ENCODE measurements around the gene ECI1. TPM values are rescaled to one million over a fixed set of nuclear protein-coding genes. Genes with fewer than 3 reads are reported as not detected.

ECI1 gene
- total RNA-seq: 47.8 TPM

DNA sequence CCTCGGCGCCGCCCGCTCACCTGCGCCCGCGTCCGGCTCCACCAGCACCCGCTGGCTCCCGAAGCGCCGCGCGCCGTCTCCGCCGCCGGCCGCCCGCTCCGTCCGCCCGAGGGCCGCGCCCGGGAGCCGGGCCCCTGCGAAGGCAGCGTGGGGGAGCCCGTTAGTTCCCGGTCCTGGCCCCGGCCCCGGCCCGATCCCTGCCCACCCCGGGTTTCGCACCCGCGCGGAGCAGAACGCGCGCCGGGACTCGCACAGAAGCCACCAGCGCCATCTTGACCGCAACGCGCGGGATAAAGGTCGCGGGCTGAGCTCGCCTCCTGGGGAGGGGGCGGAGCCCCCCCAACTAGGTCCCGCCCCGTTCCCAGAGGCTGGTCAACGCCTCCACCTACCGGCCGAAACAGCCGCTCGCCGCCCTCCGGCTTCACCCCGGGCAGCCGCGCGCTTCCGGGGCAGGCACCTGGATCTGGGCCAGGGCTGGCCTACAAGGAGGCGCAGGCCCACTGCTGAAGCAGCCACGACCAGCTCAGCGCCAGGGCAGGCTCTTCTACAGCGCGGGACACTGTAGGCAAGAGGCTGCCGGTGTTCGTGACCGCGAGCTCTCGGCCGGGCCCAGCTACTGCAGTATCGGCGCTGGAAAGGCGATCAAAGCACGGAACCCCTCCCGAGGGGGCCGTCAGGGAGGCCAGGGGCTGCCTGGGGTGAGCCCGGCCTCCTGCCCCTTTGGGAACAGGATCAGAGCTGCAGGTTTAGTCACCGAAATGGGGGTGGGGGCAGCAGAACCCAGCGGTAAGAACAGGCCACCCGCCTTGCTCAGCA lies at the start of gene ECI1:
Gene ECI1 (minus strand): TSS at position 292 of the 816 bp plus-strand sequence. CDS start 21 bp downstream, at position 271.
- DNase-seq (ENCODE audit: low spot score): peak; percentile 96

GRCh38 chr16:2299915-2300192 lies 48.5 kb upstream of the ECI1 start:
- no peak for DNase-seq (ENCODE audit: low spot score)

- DNase-seq (ENCODE audit: low spot score): no peak
Measured at GRCh38 chr16:2299121-2299914, 47.9 kb upstream of the ECI1 start.

DNA sequence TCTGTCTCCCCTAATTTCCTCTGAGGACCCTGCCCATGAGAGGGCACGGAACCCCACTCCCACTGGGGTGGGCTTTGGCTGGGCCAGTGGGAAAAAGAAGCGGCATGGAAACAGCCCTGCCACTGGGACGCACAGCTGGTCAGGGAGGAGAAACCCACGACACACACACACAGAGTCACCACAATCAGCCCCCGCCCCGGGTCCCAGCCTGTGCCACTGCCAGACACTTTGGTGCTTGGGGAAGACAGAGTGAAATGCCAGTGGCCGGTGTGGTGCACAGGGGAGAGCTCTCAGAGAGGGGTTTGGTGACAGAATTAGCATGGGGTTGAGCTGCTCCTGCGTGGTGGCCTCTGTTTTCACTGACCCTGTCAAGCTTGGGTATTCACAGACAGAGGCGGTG lies 47.2 kb upstream of the ECI1 start:
- DNase-seq (ENCODE audit: low spot score): no peak

GRCh38 chr16:2297506-2297860 lies 46.1 kb upstream of the ECI1 start:
- DNase-seq (ENCODE audit: low spot score): no peak

GRCh38 chr16:2296661-2297505 lies 45.5 kb upstream of the ECI1 start:
- no peak for DNase-seq (ENCODE audit: low spot score)

DNA sequence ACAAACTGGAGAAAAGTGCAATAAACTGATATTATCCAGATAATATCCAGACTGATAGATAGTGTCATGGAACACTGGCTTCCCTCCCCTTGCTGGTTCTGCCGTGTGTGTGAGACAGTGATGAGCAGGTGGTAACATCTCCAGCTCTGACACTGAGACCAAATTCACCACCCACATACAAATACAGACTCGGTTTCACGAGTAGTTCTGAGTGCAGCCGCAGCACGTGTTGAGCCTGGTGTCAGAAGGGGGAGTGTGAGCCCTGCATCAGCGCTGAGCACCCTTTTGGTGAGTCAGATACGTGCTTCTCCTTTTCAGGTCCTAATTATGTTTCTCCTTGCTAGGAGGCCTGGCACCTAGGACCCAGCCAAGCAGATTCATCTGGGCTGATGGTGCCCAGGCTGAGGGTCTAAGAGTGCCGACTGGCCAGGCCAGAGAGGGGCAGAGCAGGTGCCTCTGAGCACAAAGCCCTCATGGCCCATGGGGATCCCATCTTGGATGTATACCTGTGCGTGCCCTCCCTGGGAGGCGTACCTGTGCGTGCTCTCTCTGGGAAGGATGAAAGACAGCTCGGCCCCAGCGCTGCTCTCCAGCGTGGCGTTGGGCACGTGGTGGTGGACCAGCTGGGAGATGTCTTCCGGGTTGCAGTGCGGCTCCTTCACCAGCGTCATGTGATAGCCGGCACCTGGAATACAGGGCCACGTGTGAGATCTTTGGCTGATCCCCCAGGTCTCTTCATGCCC lies 43.8 kb upstream of the ECI1 start:
- no peak for DNase-seq (ENCODE audit: low spot score)

GRCh38 chr16:2292221-2292620 lies 40.8 kb upstream of the ECI1 start:
- DNase-seq (ENCODE audit: low spot score): no peak

GRCh38 chr16:2289282-2289681 lies 37.9 kb upstream of the ECI1 start:
- DNase-seq (ENCODE audit: low spot score): no peak

DNA sequence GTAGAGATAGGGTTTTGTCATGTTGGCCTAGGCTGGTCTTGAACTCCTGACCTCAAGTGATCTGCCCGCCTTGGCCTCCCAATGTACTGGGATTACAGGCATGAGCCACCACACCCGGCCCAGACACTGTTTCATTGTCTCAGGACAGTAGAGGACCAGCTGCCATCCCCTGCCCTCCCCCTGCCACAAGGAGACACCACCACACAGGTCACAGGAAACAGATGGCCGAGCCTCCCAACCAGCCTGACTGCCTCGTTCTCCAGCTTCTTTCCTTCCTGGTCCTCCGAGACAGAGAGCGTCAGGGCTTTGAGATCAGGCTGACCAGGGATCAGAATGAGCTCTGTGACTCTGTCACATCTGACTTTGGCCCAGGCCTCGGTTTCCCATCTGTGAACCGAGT lies 37.3 kb upstream of the ECI1 start:
- DNase-seq (ENCODE audit: low spot score): no peak

DNA sequence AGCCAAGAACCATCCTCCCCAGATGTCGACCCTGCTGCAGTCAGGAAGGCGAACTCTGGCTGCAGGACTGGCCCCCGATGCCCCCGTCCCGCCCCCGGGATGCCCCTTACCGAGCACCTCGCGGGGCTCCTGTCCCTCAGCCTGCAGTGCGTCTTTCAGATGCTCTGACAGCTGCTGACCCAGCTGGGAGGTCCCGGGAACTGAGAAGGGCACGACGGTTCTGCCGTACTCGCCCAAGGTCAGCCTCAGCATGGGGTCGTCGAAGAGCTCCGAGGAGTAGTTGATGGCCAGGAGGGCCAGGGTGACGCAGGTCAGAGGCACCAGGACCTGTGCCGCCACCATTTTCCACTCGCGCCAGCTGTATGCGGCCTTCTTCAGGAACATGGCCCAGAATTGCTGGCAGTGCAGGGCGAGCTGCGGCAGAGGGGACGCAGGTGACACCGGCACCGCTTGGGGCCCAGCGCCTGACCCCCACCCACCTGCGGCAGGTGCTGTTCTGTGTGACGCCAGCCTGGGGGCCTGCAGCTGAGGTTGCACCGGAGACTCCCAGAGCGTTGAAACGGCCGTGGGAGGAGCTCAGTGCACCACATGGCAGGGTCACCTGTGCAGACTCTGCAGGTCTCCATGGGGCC lies 36.6 kb upstream of the ECI1 start:
- DNase-seq (ENCODE audit: low spot score): no peak

DNA sequence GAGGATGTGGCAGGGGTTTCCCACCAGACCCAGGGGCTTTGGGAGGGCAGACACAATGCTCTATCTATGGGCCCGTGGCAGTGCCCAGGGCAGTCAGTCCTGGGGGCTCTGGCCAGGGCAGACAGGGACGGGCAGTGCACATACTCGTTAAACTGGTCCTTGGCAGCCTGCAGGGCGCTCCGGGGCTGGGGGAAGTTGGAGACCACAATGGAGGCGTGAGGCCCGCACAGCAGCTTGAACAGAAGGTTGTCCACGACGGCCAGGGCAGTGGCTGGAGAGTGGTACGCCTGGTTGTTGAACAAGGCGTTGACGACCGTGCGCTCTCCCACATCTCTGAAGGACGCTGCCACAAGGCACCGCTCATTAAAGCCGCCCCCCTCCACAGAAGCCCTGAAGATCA lies 35.2 kb upstream of the ECI1 start:
- no peak for DNase-seq (ENCODE audit: low spot score)

- DNase-seq (ENCODE audit: low spot score): no peak
Measured at GRCh38 chr16:2285731-2286191, 34.4 kb upstream of the ECI1 start.

DNA sequence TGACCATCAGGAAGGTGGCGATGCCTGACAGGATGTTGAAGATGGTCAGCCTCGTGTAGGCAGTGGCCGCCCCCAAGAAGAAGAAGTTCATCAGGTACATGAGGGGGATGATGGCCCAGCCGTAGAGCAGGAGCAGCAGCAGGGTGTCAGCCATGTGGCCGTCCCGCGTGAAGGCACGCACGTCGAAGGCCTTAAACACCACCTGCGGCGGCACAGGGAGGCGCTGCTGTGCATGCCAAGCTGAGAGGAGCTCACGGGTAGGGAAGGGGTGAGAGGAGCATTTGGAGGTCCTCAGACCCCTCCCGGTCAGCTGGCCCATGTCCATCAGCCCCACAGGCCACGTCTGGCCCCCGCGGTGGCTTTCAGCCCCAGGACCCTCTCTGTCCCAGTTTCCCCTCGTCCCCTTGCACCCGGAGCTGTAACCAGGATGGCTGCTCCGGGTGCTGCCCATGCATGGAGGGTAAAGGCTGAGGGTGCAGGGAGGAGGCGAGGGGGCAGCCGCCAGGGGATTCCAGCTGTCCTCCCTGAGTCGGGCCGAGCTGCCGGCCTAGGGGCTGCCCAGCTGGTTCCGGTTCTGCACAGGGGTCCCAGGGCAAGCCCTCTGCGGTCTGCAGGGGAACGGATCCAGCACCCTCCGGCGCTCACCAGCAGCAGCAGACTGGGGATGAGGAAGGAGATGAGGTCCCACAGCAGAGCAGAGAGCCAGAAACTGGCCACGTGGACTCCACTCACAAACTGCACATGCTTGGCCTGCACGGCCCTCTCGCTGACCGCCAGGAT lies 33.6 kb upstream of the ECI1 start:
- no peak for DNase-seq (ENCODE audit: low spot score)

- DNase-seq (ENCODE audit: low spot score): no peak
Measured at GRCh38 chr16:2284001-2284770, 32.8 kb upstream of the ECI1 start.

DNA sequence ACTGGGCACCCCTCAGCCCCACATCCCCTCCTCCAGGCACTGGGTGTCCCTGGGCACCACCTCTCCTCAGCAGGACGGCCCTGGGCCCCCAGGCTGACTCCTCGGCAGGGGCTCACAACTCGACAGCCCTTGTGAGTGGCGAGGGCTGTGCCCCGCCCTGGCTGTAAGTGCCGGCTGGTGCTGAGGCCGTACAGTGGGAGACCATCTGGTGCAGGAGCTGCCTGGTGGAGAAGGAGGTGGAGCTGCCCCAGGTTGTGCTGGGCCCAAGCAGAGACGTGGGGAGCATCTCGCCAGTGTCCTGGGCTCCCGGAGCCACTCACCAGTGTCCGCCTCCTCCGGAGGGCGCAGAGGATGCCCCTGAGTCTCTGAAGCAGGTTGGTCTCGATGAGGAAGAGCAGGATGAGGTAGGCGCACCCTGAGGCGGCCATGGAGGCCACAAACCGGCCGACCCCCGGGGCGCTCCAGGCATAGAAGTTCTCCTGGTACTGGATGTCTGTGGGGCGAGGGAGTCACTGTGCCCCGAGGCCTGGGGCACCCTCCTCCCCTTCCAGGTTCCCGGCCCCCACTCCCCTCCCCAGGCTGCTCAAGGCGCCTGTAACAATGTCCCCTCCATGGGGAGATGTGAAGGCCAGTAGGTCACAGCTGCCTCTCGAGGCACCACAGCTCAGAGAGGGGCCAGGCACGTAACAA lies 31.6 kb upstream of the ECI1 start:
- no peak for DNase-seq (ENCODE audit: low spot score)

- no peak for DNase-seq (ENCODE audit: low spot score)
Measured at GRCh38 chr16:2282262-2282661, 30.9 kb upstream of the ECI1 start.

DNA sequence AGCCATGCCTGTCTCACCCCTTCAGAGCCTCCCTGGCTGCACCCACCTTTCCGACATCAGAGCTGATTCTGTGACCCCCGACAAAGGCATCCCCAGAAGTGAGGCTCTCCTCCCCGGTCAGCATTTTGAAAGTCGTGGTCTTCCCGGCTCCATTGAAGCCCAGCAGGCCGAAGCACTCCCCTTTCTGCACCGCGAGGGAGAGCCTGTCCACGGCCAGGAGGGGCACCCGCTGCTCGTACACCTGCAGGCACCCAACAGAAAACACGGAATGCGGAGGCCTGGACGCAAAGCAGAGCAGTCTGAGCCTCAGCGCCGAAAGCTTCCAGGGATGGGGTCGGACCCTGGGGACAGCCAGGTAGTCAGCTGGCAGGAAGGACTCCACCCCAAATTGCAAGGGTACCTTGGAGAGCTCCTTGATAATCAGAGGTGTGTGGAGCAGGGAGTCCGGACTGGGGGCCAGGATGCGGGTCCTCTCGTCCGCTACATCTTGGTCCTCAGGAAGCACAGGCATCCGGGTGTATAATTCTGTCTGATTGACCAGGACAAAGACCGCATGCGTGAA lies 29.7 kb upstream of the ECI1 start:
- no peak for DNase-seq (ENCODE audit: low spot score)

GRCh38 chr16:2280461-2280860 lies 29.1 kb upstream of the ECI1 start:
- no peak for DNase-seq (ENCODE audit: low spot score)

All from ureter (tissue), 1 donor.